GM10266 (cell line): ENCODE data around the gene NOTCH2NLA.
A peak's percentile ranks its signal among the peaks of the same experiment; 100 is the strongest.
"Not testable (repeated sequence)": the region's sequence is repeated elsewhere in the genome, so short reads cannot be mapped to it uniquely, and the experiment has no call there.

Experiments
- DNase-seq: peaks from one replicate; pipeline ENCODE4 v3.0.0; 2012; ENCODE audit errors: extremely low spot score
- TF ChIP-seq, protein P1 (sequence below): IDR thresholded peaks from 2 replicates; pipeline ENCODE4 v1.5.1; 2012; ENCODE audit warnings: mild to moderate bottlenecking, low read depth; ENCODE audit not compliant: control insufficient read depth, insufficient read depth; ENCODE audit errors: missing control alignments

The NOTCH2NLA gene

DNA sequence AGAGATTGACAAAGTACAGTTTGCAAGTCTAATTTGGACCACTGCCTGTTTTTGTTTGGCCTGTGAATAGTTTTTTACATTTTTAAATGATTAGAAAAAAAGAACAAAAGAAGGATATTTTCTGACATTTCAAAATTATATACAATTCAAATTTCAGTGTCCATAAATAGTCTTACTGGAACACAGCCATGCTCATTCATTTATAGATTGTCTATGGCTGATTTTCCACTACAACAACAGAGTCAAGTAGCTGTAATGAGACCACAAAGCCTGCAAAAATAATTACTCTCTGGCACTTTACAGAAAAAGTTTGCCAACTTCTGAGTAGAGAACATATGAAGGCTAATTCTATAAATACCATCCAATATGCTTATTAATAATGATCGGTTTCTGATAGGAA lies 61.1 kb downstream of the NOTCH2NLA start:
- not testable (repeated sequence) for DNase-seq

DNA sequence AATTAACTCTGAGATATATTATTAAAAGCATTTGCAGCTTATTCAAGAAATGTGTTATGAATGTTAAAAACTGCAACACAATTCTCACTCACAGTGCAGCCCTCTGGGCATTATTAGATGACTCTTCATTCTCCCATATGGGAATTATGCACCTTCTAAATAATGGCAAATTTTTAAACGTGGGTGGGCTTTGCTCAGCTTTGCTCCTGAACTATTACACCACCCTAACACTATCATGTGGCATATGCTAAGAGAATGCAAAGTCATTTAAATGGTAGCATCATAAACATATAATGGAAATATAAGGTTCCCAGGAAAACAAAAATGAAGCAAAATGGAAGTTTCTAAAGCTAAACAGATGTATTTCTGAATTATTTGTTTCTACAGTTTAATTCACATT lies 61.5 kb downstream of the NOTCH2NLA start:
- not testable (repeated sequence) for DNase-seq

DNA sequence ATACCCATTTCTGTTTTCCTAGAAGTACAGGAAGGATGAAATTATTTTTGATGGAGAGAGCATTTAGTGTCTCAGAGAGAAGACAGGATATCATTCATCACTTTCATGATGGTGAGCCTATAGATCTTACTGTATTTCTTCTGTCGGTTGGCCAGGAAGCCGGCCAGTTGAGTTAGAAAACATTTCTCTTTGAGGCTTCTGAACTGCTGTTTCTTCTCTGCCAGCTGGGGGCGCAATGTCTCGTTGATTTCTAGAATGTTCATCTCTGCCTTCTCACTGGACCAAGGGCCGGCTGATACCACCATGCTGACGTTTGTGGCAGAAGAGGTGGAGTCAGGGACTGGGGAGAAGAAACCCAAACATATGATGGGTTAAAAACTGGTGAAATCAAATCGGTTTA lies 84.4 kb downstream of the NOTCH2NLA start, which contains the start of gene NBPF10:
Gene NBPF10 (minus strand): TSS at position 340 of the 400 bp plus-strand sequence. CDS start 35 bp downstream, at position 305.
- TF ChIP-seq, protein P1, sequence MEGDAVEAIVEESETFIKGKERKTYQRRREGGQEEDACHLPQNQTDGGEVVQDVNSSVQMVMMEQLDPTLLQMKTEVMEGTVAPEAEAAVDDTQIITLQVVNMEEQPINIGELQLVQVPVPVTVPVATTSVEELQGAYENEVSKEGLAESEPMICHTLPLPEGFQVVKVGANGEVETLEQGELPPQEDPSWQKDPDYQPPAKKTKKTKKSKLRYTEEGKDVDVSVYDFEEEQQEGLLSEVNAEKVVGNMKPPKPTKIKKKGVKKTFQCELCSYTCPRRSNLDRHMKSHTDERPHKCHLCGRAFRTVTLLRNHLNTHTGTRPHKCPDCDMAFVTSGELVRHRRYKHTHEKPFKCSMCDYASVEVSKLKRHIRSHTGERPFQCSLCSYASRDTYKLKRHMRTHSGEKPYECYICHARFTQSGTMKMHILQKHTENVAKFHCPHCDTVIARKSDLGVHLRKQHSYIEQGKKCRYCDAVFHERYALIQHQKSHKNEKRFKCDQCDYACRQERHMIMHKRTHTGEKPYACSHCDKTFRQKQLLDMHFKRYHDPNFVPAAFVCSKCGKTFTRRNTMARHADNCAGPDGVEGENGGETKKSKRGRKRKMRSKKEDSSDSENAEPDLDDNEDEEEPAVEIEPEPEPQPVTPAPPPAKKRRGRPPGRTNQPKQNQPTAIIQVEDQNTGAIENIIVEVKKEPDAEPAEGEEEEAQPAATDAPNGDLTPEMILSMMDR: peak; percentile 14
- DNase-seq: not testable (repeated sequence)
